Cardiac fibroblast (primary cell): ENCODE measurements around the gene CLSTN2.

Source experiments
- DNase-seq, 2 donors: peaks; one replicate each; pipeline versions ENCODE4 v3.0.0 to v3.0.0-alpha.2; 2010; ENCODE audit warnings: low read depth in 2 of 2
- H3K4me3 ChIP-seq, 2 donors: replicated peaks in 1 of 2; 1 replicate in 1 of 2; 2 replicates in 1 of 2; pipeline ENCODE4 v1.5.1; 2011; ENCODE audit warnings: low read depth in 2 of 2, low read length in 2 of 2, mild to moderate bottlenecking in 2 of 2, moderate library complexity in 1 of 2
- CTCF ChIP-seq: IDR thresholded peaks from one replicate; pipeline ENCODE4 v1.5.1; 2011; ENCODE audit warnings: low read depth, mild to moderate bottlenecking, low read length, inconsistent platforms

The CLSTN2 gene

GRCh38 chr3:139988472-139989156 is 53.6 kb downstream of the CLSTN2 start:
- TF ChIP-seq CTCF: no peak
- H3K4me3 ChIP-seq: no peak overlapping the region
- no peak for DNase-seq

GRCh38 chr3:139994891-139995290 is 59.9 kb downstream of the CLSTN2 start:
- no peak for DNase-seq

GRCh38 chr3:140004271-140004670 is 69.3 kb downstream of the CLSTN2 start:
- no peak for TF ChIP-seq CTCF
- no peak for DNase-seq
- no peak overlapping the region for H3K4me3 ChIP-seq

More at GRCh38 chr3:139994891-139995290, 59.9 kb downstream of the CLSTN2 start:
- no peak overlapping the region for H3K4me3 ChIP-seq
- TF ChIP-seq CTCF: no peak

- TF ChIP-seq CTCF: no peak
- DNase-seq: no peak
Measured at GRCh38 chr3:140006331-140006730, 71.3 kb downstream of the CLSTN2 start.

GRCh38 chr3:140007081-140007480 is 72.1 kb downstream of the CLSTN2 start:
- no peak for DNase-seq
- H3K4me3 ChIP-seq: no peak overlapping the region
- no peak for TF ChIP-seq CTCF

More at GRCh38 chr3:140006331-140006730, 71.3 kb downstream of the CLSTN2 start:
- no peak overlapping the region for H3K4me3 ChIP-seq

GRCh38 chr3:140007911-140008869 is 73.2 kb downstream of the CLSTN2 start:
- no peak for DNase-seq
- TF ChIP-seq CTCF: no peak
- no peak overlapping the region for H3K4me3 ChIP-seq
